Upper lobe of left lung (tissue), 6 donors: ENCODE measurements around the gene SRSF8. TPM values are rescaled to one million over a fixed set of nuclear protein-coding genes. Genes with fewer than 3 reads are reported as not detected.

Source experiments
- ATAC-seq, 2 donors: fragments of 200-7000 bp; cut with Tn5 transposase; one replicate each; pipeline ENCODE4 v1.9.1; 2022; ENCODE audit warnings: mild to moderate bottlenecking in 2 of 2, moderate library complexity in 2 of 2; ENCODE audit not compliant: low FRiP score in 2 of 2
- DNase-seq, 2 donors: peaks; one replicate each; pipeline ENCODE4 v3.0.0-alpha.2; 2019 to 2020
- H3K27ac ChIP-seq, 4 donors: fragments of 200-600 bp; sonication (generic); one replicate each; pipeline ENCODE4 v1.5.1; 2016 to 2019
- H3K27me3 ChIP-seq, 4 donors: fragments of 200-600 bp; sonication (generic); one replicate each; pipeline ENCODE4 v1.5.1; 2017 to 2019
- H3K36me3 ChIP-seq, 4 donors: fragments of 200-600 bp; sonication (generic); one replicate each; pipeline ENCODE4 v1.5.1; 2016 to 2019
- H3K4me1 ChIP-seq, 4 donors: fragments of 200-600 bp; sonication (generic); one replicate each; pipeline ENCODE4 v1.5.1; 2018 to 2019
- H3K4me3 ChIP-seq, 4 donors: fragments of 200-600 bp; sonication (generic); one replicate each; pipeline ENCODE4 v1.5.1; 2017 to 2019; ENCODE audit warnings: mild to moderate bottlenecking in 2 of 4, moderate library complexity in 1 of 4
- H3K9me3 ChIP-seq, 4 donors: fragments of 200-600 bp; sonication (generic); one replicate each; pipeline ENCODE4 v1.5.1; 2018 to 2019
- CTCF ChIP-seq, 6 experiments: fragments of 450-650 bp in 4 of 6; fragments of 200-600 bp in 2 of 6; sonication (generic) in 2 of 6; IDR thresholded peaks; one replicate each; pipeline ENCODE4 v1.5.1; 2016 to 2019; ENCODE audit warnings: antibody characterized with exemption in 6 of 6
- EP300 ChIP-seq, 4 donors: sonication (generic); formaldehyde crosslinking; IDR thresholded peaks; one replicate each; pipeline ENCODE4 v1.5.1; 2017; ENCODE audit warnings: antibody characterized with exemption in 4 of 4, control low read depth in 2 of 4
- POLR2A ChIP-seq, 4 donors: fragments of 450-650 bp; IDR thresholded peaks; one replicate each; pipeline ENCODE4 v1.5.1; 2016 to 2017; ENCODE audit warnings: antibody characterized with exemption in 4 of 4, mild to moderate bottlenecking in 2 of 4
- POLR2AphosphoS5 ChIP-seq, 2 donors: sonication (generic); formaldehyde crosslinking; IDR thresholded peaks; one replicate each; pipeline ENCODE4 v1.5.1; 2017; ENCODE audit warnings: antibody characterized with exemption in 2 of 2
- WGBS, 2 donors: methylation state at CpG; one replicate each; pipeline ENCODE4 v1.1.5; 2017 to 2018; 5-methylcytosine and 5-hydroxymethylcytosine counted together
- total RNA-seq, 6 donors: library from RNA; depleted of rRNA in 4 of 6; stranded (reverse); fragments of >200 nt in 4 of 6; gene quantifications; one replicate each; pipeline versions ENCODE4 v1.1.0 to v1.2.1, GENCODE V29; 2016 to 2021
- donor health status: DM: no; HTN: no; CAD: no; lungs with moderate emphysema.
- donor health status: DM: no; HTN: yes; CAD: no; lungs with severe emphysema.

SRSF8 gene
- total RNA-seq, 6 donors from 2014 or later = 16.8 to 42.9 (median 35.7) TPM

GRCh38 chr11:95082576-95083001 lies 15.9 kb downstream of the SRSF8 start:
- Histone ChIP-seq H3K27ac (peak overlapping the region in 1 of 4 donors; percentile 17), H3K27me3 (no peaks in the 10 kb centered on the region), H3K4me1 (peaks cover 6 to 19% (median 11%) of the 10 kb centered on the region in 4 donors), H3K4me3 (no peak overlapping the region), H3K9me3 (no peaks in the 10 kb centered on the region), H3K36me3 (no peaks in the 10 kb centered on the region)
- WGBS, 2 donors = 100% methylated on average over 2 of the region's 2 CpGs
- TF ChIP-seq CTCF (IDR thresholded peaks at IDR 0.05) (no peak), POLR2A (IDR thresholded peaks at IDR 0.05) (no peak), POLR2AphosphoS5 (IDR thresholded peaks at IDR 0.05) (no peak), EP300 (IDR thresholded peaks at IDR 0.05) (no peak)
- no peak for DNase-seq
- ATAC-seq = no peak

- ATAC-seq (no peak), DNase-seq (no peak)
- peaks cover 7 to 13% (median 9%) of the 10 kb centered on the region in 4 donors for H3K4me1 ChIP-seq
- no peak for TF ChIP-seq POLR2A (IDR thresholded peaks at IDR 0.05)
- no peak for TF ChIP-seq EP300 (IDR thresholded peaks at IDR 0.05)
- no peak for TF ChIP-seq CTCF (IDR thresholded peaks at IDR 0.05)
- TF ChIP-seq POLR2AphosphoS5 (IDR thresholded peaks at IDR 0.05) = no peak
- no peak overlapping the region for H3K4me3 ChIP-seq
- no peak overlapping the region for H3K27ac ChIP-seq
- no peaks in the 10 kb centered on the region for H3K9me3 ChIP-seq
- H3K27me3 ChIP-seq = no peaks in the 10 kb centered on the region
- H3K36me3 ChIP-seq = no peaks in the 10 kb centered on the region
Observed at GRCh38 chr11:95084509-95084908, 17.8 kb downstream of the SRSF8 start.

- Histone ChIP-seq H3K27ac (no peak overlapping the region), H3K27me3 (no peaks in the 10 kb centered on the region)
- 84 to 91% methylated on average over 3 of the region's 3 CpGs for WGBS, 2 donors
Observed at GRCh38 chr11:95085117-95085816, 18.5 kb downstream of the SRSF8 start.

GRCh38 chr11:95086151-95086550 lies 19.4 kb downstream of the SRSF8 start:
- ATAC-seq = no peak
- WGBS, 2 donors = 90 to 98% methylated on average over 2 of the region's 2 CpGs

More at GRCh38 chr11:95085117-95085816, 18.5 kb downstream of the SRSF8 start:
- no peaks in the 10 kb centered on the region for H3K9me3 ChIP-seq
- DNase-seq (no peak), ATAC-seq (no peak)
- TF ChIP-seq CTCF (IDR thresholded peaks at IDR 0.05) (no peak), EP300 (IDR thresholded peaks at IDR 0.05) (no peak), POLR2AphosphoS5 (IDR thresholded peaks at IDR 0.05) (no peak), POLR2A (IDR thresholded peaks at IDR 0.05) (no peak)
- H3K36me3 ChIP-seq = no peaks in the 10 kb centered on the region
- no peak overlapping the region for H3K4me3 ChIP-seq
- H3K4me1 ChIP-seq = peaks cover 7 to 13% (median 10%) of the 10 kb centered on the region in 4 donors

More at GRCh38 chr11:95086151-95086550, 19.4 kb downstream of the SRSF8 start:
- Histone ChIP-seq H3K27me3 (no peaks in the 10 kb centered on the region), H3K4me1 (peaks cover 10 to 18% (median 17%) of the 10 kb centered on the region in 4 donors), H3K4me3 (no peak overlapping the region), H3K9me3 (no peaks in the 10 kb centered on the region), H3K27ac (no peak overlapping the region), H3K36me3 (no peaks in the 10 kb centered on the region)
- no peak for DNase-seq
- TF ChIP-seq EP300 (IDR thresholded peaks at IDR 0.05) (no peak), CTCF (IDR thresholded peaks at IDR 0.05) (no peak), POLR2AphosphoS5 (IDR thresholded peaks at IDR 0.05) (no peak), POLR2A (IDR thresholded peaks at IDR 0.05) (no peak)
